Central memory CD4-positive, alpha-beta T cell (primary cell): ENCODE results near the gene C16orf90.
"Not testable (repeated sequence)": the region's sequence is repeated elsewhere in the genome, so short reads cannot be mapped to it uniquely, and the experiment has no call there.

Experiments
- DNase-seq: peaks from one replicate; pipeline ENCODE4 v3.0.0; 2022

Gene C16orf90

DNA sequence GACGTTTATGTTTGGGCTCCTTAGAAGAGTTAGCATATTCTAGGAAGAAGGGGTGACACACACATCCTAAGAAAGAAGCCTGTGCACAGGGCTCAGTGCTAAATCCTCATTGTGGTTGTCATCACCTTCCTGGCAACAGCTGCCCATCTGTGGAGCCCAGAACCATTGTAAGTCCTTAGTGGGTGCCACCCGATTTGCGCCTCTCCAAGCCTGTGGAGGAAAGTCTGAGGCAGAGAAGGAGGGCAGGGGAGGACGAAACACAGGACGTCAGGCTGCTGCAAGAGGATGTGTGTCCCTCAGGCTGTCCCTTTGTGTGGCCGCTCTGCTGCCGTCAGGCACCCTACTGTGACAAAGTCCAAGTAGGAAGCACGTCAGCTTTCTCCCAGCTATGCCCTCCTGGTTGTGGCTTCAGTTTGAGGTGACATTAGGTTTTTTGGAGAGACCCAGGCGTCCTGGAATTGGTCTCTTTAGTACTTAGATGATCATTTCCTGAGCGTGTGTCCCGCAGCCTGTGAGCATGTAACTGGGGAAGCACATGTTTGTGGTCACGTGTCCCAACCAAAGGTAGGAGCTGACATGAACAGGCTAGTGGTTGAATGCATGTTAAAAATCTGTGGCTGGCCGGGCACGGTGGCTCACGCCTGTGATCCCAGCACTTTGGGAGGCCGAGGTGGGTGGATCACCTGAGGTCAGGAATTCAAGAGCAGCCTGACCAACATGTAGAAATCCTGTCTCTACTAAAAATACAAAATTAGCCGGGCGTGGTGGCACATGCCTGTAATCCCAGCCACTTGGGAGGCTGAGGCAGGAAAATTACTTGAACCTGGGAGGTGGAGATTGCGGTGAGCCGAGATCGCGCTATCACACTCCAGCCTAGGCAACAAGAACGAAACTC is 16.2 kb upstream of the C16orf90 start:
- DNase-seq, result no peak

DNA sequence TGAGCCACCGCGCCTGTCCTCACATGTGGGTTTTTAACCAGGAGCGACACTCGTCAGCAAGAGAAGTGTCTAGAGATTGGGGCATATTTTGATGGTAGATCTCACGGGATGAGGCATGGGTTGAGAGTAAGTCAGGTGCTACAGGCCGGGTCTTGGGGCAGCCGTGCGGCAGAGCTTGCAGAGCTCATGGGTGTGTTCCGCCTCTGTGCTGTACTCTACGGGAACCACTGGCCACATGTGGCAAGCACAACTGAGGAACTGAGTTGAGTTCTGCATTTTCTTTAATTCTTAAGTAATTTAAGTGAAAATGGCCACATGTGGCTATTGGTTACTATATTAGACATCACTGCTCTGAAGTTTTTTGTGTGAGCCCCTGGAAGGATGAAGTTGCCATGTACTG is 15.1 kb upstream of the C16orf90 start:
- DNase-seq, result no peak

GRCh38 chr16:3509470-3509928 is 14.2 kb upstream of the C16orf90 start:
- peak; percentile 80 for DNase-seq

DNA sequence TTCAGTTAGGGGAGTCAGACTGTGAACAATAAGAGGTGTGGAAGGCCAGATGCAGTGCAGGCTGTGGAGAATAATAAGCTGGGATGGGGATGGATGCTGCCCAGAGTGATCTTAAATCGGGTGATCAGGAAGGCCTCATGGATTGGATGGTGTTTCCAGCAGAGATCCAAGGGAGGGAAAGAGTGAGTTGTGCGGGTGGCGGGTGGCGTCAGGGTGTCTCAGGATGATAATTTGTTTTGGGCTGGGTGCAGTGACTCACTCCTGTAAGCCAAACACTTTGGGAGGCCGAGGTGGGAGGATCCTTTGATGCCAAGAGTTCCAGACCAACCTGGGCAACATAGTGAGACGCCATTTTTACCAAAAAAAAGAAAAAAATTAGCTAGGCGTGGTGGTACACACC is 13.4 kb upstream of the C16orf90 start:
- no peak for DNase-seq

- DNase-seq, result peak; percentile 67
Measured at GRCh38 chr16:3503523-3503922, 8.2 kb upstream of the C16orf90 start.

- DNase-seq, result no peak
Measured at GRCh38 chr16:3501783-3502400, 6.6 kb upstream of the C16orf90 start.

GRCh38 chr16:3501412-3501761 is 6.1 kb upstream of the C16orf90 start:
- DNase-seq, result not testable (repeated sequence)

DNA sequence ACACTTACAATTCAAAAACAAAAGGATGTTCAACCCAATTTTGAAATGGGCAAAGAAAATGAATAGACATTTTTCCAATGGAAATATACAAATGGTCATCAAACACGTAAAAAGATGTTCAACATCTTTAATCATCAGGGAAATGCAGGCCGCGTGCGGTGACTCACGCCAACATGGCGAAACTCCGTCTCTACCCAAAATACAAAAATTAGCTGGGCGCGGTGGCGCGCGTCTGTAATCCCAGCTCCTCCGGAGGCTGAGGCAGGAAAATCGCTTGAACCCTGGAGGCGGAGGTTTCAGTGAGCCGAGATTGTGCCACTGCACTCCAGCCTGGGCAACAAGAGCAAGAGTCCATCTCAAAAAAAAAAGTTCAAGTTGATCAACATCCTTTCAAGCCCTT is 3.7 kb upstream of the C16orf90 start:
- no peak for DNase-seq

GRCh38 chr16:3497771-3498170 is 2.5 kb upstream of the C16orf90 start:
- DNase-seq, result no peak

DNA sequence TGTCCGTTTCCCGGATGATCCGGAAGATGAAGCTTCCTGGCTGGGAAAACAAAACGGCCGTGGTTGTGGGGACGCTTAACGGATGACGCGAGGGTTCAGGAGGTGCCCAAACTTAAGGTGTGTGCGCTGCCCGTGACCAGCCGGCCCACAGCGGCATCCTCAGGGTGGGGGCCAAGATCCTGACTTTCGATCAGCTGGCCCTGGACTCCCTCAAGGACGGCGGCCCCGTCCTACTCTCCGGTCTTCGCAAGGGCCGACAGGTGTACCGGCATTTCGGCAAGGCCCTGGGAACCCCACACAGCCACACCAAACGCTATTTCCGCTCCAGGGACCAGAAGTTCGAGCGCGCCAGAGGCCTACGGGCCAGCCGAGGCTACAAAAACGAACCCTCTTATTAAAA is 1.1 kb upstream of the C16orf90 start:
- DNase-seq, result no peak

- no peak for DNase-seq
Measured at GRCh38 chr16:3494386-3494973, 809 bp downstream of the C16orf90 start.

- DNase-seq, result no peak
Measured at GRCh38 chr16:3492356-3492755, 2.9 kb downstream of the C16orf90 start.

DNA sequence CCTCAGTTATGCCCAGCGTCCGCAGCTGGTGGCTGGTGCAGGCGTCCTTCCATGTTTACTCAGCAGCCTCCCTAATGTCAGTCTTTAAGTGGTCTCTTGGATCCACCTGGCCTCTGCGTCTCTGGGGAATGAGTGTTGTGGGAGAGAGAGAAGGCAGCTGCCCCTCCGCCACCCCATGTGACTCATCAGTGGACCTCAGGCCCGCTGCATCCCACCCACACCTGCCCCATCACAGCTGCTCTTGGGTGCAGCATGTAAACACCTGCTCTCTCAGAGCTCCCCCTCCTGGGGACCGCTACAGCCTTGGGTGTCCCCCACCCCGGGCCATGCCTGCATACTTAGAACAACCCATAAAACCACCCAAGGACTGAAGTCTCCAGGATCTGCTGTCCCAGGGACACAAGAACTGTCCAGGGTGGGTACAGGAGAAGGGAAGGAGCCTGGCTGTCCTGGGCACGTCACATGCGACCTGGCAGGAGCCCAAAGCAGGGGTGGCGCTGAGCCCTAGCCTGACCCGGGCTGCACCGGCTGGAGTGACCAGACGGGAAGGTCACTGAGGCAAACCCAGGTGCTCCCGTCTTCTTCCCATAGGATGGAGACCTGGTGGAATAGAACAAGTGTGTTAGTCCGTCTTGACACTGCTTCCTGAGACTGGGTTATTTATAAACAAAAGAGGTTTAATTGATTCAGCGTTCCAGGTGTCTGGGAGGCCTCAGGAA is 4.2 kb downstream of the C16orf90 start:
- DNase-seq, result no peak

DNA sequence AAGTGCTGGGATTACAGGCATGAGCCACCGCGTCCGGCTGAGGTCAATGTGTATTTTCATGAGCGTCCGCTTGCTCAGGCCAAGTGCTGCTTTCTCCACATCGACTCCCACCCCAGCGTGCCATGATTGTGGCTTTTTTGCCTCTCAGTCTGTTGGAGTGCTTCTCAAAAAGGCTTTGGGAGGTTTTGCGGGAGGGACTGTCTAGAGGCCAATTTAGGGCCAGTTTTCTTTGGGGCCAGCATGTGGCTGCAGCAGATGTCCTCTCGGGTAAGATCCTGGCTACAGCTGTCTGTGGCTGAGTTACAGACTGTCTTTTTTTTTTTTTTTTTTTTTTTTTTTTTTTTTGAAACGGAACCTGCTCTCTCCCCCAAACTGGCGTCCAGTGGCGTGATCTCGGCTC is 6.5 kb downstream of the C16orf90 start:
- no peak for DNase-seq

- DNase-seq, result no peak
Measured at GRCh38 chr16:3487521-3488410, 7.5 kb downstream of the C16orf90 start.

- no peak for DNase-seq
Measured at GRCh38 chr16:3486506-3487215, 8.6 kb downstream of the C16orf90 start.

- DNase-seq, result no peak
Measured at GRCh38 chr16:3485821-3486505, 9.3 kb downstream of the C16orf90 start.

- no peak for DNase-seq
Measured at GRCh38 chr16:3485097-3485745, 10.1 kb downstream of the C16orf90 start.

DNA sequence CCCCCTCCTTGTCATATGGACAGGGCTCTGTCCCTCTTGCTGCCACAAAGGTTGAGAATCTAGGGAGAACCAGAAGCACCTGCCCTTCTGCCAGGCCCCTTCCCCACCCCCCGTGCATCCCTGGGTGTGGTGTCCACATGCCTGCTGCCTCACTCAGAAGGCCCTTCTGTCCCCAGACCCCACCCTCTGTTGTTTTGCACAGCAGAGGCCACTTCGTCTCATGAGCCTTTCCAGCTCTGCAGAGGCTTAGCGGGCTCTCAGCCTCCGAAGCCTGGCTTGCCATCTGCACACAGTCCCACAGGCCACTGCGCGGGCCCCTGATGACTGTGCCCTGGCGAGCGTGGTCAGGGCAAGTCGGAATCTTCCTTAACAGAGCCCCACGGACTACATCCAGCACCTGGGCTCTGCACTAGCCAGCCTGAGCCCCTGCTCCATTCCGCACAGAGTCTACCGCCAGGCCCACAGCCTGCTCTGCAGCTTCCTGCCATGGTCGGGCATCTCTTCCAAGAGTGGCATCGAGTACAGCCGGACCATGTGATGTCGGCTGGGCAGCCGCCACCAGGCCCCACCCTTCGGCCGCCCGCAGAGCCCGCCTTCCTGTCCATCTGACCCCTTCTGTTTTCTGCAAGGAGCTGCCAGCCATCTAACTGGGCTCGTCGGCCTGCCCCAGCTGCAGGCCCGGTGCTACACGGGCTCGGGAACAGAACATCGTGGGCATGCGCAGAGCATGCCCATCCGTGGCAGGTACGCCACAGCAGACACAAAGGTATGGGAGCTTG is 10.8 kb downstream of the C16orf90 start:
- DNase-seq, result no peak
